CD4-positive, CD25-positive, alpha-beta regulatory T cell (primary cell): ENCODE results near the gene ENDOG. TPM values are rescaled to one million over a fixed set of nuclear protein-coding genes. Genes with fewer than 3 reads are reported as not detected.
"Not testable (repeated sequence)": the region's sequence is repeated elsewhere in the genome, so short reads cannot be mapped to it uniquely, and the experiment has no call there.

Source experiments
- ATAC-seq, 2 donors: fragments of 150-1000 bp; cut with Tn5 transposase; one replicate each; pipeline ENCODE4 v1.10.0; 2021; ENCODE audit warnings: low read depth in 2 of 2, moderate number of reproducible peaks in 2 of 2, moderate library complexity in 1 of 2
- DNase-seq, 3 donors: peaks; one replicate each; pipeline versions ENCODE4 v3.0.0 to v3.0.0-alpha.2; 2012 to 2022; ENCODE audit warnings: mixed read lengths in 1 of 3
- H3K27ac ChIP-seq: one replicate; pipeline ENCODE4 v1.7.0; 2013; ENCODE audit warnings: mild to moderate bottlenecking, low read length; ENCODE audit not compliant: insufficient read depth, poor library complexity, severe bottlenecking
- H3K27me3 ChIP-seq: one replicate; pipeline ENCODE4 v1.7.0; 2013; ENCODE audit warnings: low read length; ENCODE audit not compliant: control insufficient read depth, insufficient read depth
- H3K36me3 ChIP-seq: one replicate; pipeline ENCODE4 v1.7.0; 2013; ENCODE audit warnings: mild to moderate bottlenecking, low read length, moderate library complexity; ENCODE audit not compliant: control insufficient read depth, insufficient read depth
- H3K4me1 ChIP-seq: 2 replicates; pipeline ENCODE4 v1.7.0; 2013; ENCODE audit warnings: mild to moderate bottlenecking, low read length; ENCODE audit not compliant: insufficient read depth, control insufficient read depth, poor library complexity, severe bottlenecking
- H3K4me3 ChIP-seq: one replicate; pipeline ENCODE4 v1.7.0; 2013; ENCODE audit warnings: low read depth, mild to moderate bottlenecking, low read length, moderate library complexity
- H3K9me3 ChIP-seq, 2 experiments: 1 replicate in 1 of 2; 2 replicates in 1 of 2; pipeline ENCODE4 v1.7.0; 2013; ENCODE audit warnings: low read length in 2 of 2, mild to moderate bottlenecking in 1 of 2, moderate library complexity in 1 of 2; ENCODE audit not compliant: control insufficient read depth in 2 of 2
- H3K27ac Mint-ChIP-seq, 3 donors: one replicate each; pipeline ENCODE4 v1.8.0; 2020 to 2022; ENCODE audit warnings: mild to moderate bottlenecking in 3 of 3, mixed read lengths in 3 of 3, moderate library complexity in 2 of 3
- H3K27me3 Mint-ChIP-seq: one replicate; pipeline ENCODE4 v1.8.0; 2022; ENCODE audit warnings: mild to moderate bottlenecking, mixed read lengths
- H3K36me3 Mint-ChIP-seq: one replicate; pipeline ENCODE4 v1.8.0; 2020; ENCODE audit warnings: mixed read lengths
- H3K4me1 Mint-ChIP-seq, 4 donors: one replicate each; pipeline ENCODE4 v1.8.0; 2020 to 2022; ENCODE audit warnings: mixed read lengths in 4 of 4, mild to moderate bottlenecking in 1 of 4
- H3K4me3 Mint-ChIP-seq, 4 donors: one replicate each; pipeline ENCODE4 v1.8.0; 2020 to 2022; ENCODE audit warnings: mild to moderate bottlenecking in 4 of 4, mixed read lengths in 4 of 4, moderate library complexity in 3 of 4
- H3K9me3 Mint-ChIP-seq, 7 donors: one replicate each; pipeline ENCODE4 v1.8.0; 2020 to 2022; ENCODE audit warnings: mixed read lengths in 7 of 7, mild to moderate bottlenecking in 3 of 7, moderate library complexity in 2 of 7
- polyA plus RNA-seq, 4 donors: library from polyadenylated mRNA; unstranded; fragments of 300-500 nt; fragmentation: Illumina TruSeq; gene quantifications; one replicate each; pipeline ENCODE4 v1.2.3, GENCODE V29; 2021
- total RNA-seq: library from RNA; stranded (reverse); gene quantifications from one replicate; pipeline ENCODE4 v1.2.3, GENCODE V29; 2022

Gene ENDOG
- total and polyA plus RNA-seq, 5 donors from 2014 or later = 9.6 to 20.6 (median 18.8) TPM

DNA sequence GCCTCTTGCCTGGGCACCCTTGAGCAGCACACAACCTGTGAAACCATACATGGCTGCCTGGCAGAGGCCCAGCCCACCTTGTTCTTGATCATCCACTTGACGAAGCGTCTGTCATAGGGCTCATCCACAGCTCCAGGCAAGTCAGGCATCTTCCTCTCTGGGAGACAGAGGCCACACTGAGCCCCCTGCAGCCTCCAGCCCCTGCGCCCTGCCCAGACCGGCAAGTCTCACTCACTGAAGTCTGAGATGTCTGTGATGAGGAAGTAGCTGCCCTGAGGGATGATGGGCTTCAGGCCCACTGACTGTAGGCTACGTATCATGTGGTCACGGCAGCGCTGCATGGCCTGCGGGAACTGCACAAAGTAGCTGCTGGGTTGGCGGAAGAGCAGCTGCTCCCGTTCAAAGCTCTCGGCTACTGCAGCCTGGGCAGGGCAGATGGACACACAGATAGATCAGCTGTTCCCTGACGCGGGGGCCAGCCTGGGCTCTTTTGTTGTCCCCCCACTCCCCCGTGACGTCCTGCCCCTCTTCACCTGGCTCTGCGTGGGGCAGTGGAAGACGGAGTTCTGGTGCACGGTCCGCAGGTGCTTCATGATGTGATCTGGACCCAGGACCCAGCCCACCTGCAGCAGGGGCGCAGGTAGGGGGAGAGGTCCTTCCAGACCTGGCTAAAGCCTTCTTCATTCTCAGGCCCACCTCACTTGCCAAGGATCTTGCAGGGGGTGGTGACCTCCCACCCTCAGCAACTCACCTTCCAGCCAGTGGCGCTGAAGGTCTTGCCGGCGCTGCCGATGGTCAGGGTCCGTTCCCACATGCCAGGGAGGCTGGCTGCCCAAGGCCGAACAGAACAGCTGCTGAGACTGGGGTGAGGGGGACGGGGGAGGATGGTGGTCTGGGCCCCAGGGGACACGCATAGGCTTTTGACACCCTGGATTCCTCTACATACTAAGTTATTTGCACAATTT is 17.2 kb downstream of the ENDOG start:
- H3K27ac Mint-ChIP-seq = no peak overlapping the region
- Histone ChIP-seq H3K4me3 (no peak overlapping the region), H3K27ac (no peak overlapping the region), H3K27me3 (no peaks in the 10 kb centered on the region), H3K4me1 (no peaks in the 10 kb centered on the region), H3K36me3 (peaks cover 3% of the 10 kb centered on the region), H3K9me3 (no peaks in the 10 kb centered on the region)
- H3K27me3 Mint-ChIP-seq = no peaks in the 10 kb centered on the region
- DNase-seq (no peak), ATAC-seq (no peak)
- H3K9me3 Mint-ChIP-seq = no peaks in the 10 kb centered on the region
- peaks cover 9% of the 10 kb centered on the region for H3K36me3 Mint-ChIP-seq
- peaks cover 0 to 3% (median 0%) of the 10 kb centered on the region in 4 donors for H3K4me1 Mint-ChIP-seq
- no peak overlapping the region for H3K4me3 Mint-ChIP-seq

DNA sequence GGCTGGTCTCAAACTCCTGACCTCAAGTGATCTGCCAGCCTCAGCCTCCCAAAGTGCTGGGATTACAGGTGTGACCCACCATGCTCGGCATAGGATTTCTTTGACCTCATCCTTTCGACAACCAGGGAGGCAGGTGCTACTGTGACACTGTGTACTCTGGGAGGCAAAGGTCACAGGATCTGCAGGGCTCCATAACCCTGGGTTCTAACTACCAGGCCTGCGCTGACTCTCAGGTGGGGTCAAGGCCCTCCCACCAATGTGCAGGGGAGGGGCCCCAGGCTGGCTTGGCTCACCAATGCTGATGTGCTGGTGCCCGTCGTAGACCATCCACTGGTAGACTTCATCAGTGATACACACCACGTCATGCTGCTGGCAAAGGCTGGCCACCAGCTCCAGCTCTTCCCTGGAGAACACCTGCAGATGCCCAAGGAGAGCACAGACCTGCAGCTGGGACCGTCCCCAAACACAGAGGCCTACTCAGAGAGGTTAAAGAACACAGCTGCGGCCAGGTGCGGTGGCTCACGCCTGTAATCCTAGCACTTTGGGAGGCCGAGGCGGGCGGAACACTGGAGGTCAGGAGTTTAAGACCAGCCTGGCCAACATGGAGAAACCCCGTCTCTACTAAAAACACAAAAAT is 18.3 kb downstream of the ENDOG start:
- no peaks in the 10 kb centered on the region for H3K9me3 ChIP-seq

DNA sequence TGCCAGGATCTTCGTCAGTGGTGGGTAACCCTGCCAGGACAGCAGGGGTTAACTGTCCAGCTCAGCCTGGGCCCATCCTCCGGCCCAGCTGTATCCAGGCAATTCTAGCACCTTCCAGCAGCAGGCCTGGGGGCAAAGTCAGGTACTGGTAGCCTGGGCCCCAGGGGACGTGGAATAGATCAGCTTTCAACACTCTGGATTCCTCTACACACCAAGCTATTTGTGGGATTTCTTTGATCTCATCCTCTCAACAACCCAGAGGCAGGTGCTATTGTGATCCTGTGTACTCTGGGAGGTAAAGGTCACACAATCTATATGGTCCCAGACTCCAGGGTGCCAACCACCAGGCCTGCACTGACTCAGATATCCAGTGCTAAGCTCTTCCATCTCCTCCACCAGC is 20.0 kb downstream of the ENDOG start:
- Histone ChIP-seq H3K9me3 (no peaks in the 10 kb centered on the region), H3K4me1 (no peaks in the 10 kb centered on the region), H3K4me3 (no peak overlapping the region), H3K36me3 (peaks cover 11% of the 10 kb centered on the region), H3K27ac (no peak overlapping the region), H3K27me3 (no peaks in the 10 kb centered on the region)
- ATAC-seq (no peak), DNase-seq (no peak)
- H3K27me3 Mint-ChIP-seq = peaks cover 4% of the 10 kb centered on the region
- H3K27ac Mint-ChIP-seq = no peak overlapping the region
- H3K9me3 Mint-ChIP-seq = no peaks in the 10 kb centered on the region
- H3K4me1 Mint-ChIP-seq = no peaks in the 10 kb centered on the region
- H3K4me3 Mint-ChIP-seq = no peak overlapping the region
- H3K36me3 Mint-ChIP-seq = peaks cover 13% of the 10 kb centered on the region

More for the DNA sequence above, 18.3 kb downstream of the ENDOG start:
- H3K4me3 ChIP-seq = no peak overlapping the region
- Mint-ChIP-seq H3K27me3 (peaks cover 4% of the 10 kb centered on the region), H3K4me1 (no peaks in the 10 kb centered on the region), H3K9me3 (no peaks in the 10 kb centered on the region), H3K36me3 (peaks cover 9% of the 10 kb centered on the region), H3K4me3 (no peak overlapping the region), H3K27ac (no peak overlapping the region)
- H3K27me3 ChIP-seq = no peaks in the 10 kb centered on the region
- DNase-seq = no peak
- ATAC-seq = no peak
- H3K4me1 ChIP-seq = no peaks in the 10 kb centered on the region
- peaks cover 3% of the 10 kb centered on the region for H3K36me3 ChIP-seq
- no peak overlapping the region for H3K27ac ChIP-seq

DNA sequence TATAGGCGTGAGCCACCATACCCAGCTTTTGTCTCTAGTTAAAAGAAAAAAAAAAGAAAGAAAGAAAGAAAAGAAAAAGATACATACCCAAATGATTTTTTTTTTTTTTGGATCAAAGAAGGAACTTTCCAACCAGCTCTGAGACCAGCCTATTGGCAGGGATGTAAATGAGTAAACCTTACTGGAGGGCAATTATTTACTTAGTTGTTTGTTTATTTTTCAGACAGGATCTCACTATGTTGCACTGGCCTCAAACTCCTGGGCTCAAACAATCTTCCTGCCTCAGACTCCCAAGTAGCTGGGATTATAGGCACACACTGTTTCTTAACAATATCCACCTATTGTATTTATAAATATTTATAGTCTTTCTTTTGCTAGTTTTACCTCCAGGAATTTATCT is 22.2 kb downstream of the ENDOG start:
- no peaks in the 10 kb centered on the region for H3K27me3 ChIP-seq
- H3K27ac Mint-ChIP-seq = no peak overlapping the region
- ATAC-seq = no peak
- H3K27ac ChIP-seq = no peak overlapping the region
- H3K27me3 Mint-ChIP-seq = peaks cover 4% of the 10 kb centered on the region
- no peaks in the 10 kb centered on the region for H3K9me3 Mint-ChIP-seq
- peaks cover 10% of the 10 kb centered on the region for H3K36me3 Mint-ChIP-seq
- H3K9me3 ChIP-seq = no peaks in the 10 kb centered on the region
- H3K4me3 ChIP-seq = no peak overlapping the region
- H3K4me1 Mint-ChIP-seq = no peaks in the 10 kb centered on the region
- H3K36me3 ChIP-seq = peaks cover 11% of the 10 kb centered on the region
- DNase-seq = no peak
- no peak overlapping the region for H3K4me3 Mint-ChIP-seq
- no peaks in the 10 kb centered on the region for H3K4me1 ChIP-seq

DNA sequence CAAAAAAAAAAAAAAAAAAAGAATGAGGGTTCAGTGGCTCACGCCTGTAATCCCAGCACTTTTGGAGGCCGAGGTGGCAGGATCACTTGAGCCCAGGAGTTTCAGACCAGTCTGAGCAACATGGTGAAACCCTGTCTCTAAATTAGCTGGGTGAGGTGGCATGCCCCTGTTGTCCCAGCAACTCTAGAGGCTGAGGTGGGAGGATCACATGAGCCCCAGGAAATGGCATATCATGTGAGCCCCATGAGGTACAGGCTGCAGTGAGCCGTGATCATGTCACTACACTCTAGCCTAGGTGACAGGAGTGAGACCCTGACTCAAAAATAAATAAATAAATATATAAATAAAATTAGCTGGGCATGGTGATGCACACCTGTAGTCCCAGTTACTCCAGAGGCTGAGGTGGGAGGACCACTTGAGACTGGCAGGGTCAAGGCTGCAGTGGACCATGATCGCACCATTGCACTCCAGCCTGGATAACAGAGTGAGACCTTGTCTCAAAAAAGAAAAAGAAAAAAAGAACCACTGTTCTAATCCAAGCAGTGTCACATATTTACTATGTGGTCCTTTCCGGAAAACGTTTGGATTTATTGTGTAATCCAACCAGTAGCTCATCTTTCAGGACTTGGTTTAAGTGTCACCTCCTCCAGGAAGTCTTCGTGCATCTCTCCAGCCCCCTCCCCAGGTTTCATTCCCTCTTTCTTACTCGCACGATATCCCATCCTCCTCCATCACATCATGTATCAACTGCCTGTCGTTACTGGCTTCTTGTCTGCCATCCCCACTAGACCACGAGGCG is 23.6 kb downstream of the ENDOG start:
- Histone ChIP-seq H3K9me3 (no peaks in the 10 kb centered on the region), H3K27me3 (no peaks in the 10 kb centered on the region), H3K36me3 (peaks cover 11% of the 10 kb centered on the region), H3K4me1 (no peaks in the 10 kb centered on the region), H3K4me3 (no peak overlapping the region), H3K27ac (no peak overlapping the region)
- ATAC-seq (no peak), DNase-seq (no peak)
- Mint-ChIP-seq H3K4me1 (no peaks in the 10 kb centered on the region), H3K36me3 (peaks cover 10% of the 10 kb centered on the region), H3K4me3 (no peak overlapping the region), H3K27me3 (peaks cover 4% of the 10 kb centered on the region), H3K27ac (peak overlapping the region in 1 of 3 donors; percentile 48), H3K9me3 (no peaks in the 10 kb centered on the region)

DNA sequence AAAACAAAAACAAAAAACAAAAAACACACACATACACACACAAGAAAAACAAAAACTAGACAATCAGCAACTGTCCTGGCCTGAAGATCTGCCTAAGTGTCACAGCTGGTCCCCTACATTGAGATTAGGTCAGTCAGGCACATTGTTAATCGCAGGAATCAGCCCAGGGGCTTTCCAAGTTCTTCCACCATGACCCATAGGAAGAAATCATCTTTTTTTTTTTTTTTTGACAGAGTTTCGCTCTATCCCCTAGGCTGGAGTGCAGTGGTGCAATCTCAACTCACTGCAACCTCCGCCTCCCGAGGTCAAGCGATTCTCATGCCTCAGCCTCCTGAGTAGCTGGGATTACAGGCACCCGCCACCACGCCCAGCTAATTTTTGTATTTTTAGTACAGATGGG is 24.9 kb downstream of the ENDOG start:
- H3K27ac ChIP-seq, H3K4me1 ChIP-seq, H3K4me1 Mint-ChIP-seq, H3K27me3 ChIP-seq, H3K36me3 ChIP-seq, H3K9me3 Mint-ChIP-seq, H3K4me3 Mint-ChIP-seq, H3K9me3 ChIP-seq, H3K4me3 ChIP-seq, DNase-seq, H3K27me3 Mint-ChIP-seq, H3K36me3 Mint-ChIP-seq, ATAC-seq: not testable (repeated sequence)
- H3K27ac Mint-ChIP-seq = peak overlapping the region in 1 of 3 donors; percentile 69

DNA sequence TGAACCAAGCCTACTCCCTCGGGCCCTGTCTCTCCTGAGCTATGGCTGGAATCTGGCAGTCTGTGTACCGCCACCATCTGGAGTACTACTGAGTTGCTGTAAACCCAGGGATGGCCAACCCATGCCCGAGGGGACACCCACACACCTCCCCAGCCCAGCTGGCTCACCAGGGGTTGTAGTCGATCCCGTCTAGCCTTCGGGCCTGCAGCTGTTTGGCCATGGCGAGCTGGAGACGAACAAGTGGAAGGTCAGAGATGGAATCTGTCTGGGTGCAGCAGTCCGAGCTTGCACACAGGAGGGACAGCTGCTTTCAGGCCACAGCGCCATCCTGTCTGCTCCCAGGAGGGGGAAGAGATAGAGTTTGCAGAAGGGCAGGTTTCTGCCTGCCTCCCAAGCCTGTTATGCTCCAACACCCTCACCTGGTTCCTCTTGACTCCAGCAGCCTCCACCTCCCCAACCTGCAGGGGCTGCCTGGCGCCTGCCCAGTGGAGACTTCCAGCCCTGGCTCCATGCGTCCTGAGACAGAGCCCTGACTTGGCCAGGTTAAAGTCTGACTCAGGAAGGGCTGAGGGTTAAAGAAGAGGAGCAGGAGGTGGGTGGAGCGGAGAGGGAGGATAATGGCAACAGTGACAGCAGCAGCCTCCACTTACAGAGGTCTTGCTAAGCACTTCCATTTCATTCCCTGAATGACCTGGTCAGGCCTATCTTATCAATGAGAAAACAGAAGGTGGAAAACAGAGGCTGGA is 27.1 kb downstream of the ENDOG start:
- H3K36me3 Mint-ChIP-seq = peaks cover 13% of the 10 kb centered on the region
- ATAC-seq (no peak), DNase-seq (no peak)
- peaks cover 0 to 4% (median 1%) of the 10 kb centered on the region in 4 donors for H3K4me1 Mint-ChIP-seq
- peaks cover 4% of the 10 kb centered on the region for H3K27me3 Mint-ChIP-seq
- H3K4me3 ChIP-seq = no peak overlapping the region
- H3K27me3 ChIP-seq = no peaks in the 10 kb centered on the region
- no peak overlapping the region for H3K4me3 Mint-ChIP-seq
- H3K4me1 ChIP-seq = no peaks in the 10 kb centered on the region
- H3K9me3 ChIP-seq = no peaks in the 10 kb centered on the region
- H3K9me3 Mint-ChIP-seq = peaks cover 0 to 9% (median 0%) of the 10 kb centered on the region in 7 donors
- H3K27ac ChIP-seq = no peak overlapping the region
- peaks cover 8% of the 10 kb centered on the region for H3K36me3 ChIP-seq
- H3K27ac Mint-ChIP-seq = no peak overlapping the region
